ENCODE measurements around the gene PPP1R14D.

The PPP1R14D gene

DNA sequence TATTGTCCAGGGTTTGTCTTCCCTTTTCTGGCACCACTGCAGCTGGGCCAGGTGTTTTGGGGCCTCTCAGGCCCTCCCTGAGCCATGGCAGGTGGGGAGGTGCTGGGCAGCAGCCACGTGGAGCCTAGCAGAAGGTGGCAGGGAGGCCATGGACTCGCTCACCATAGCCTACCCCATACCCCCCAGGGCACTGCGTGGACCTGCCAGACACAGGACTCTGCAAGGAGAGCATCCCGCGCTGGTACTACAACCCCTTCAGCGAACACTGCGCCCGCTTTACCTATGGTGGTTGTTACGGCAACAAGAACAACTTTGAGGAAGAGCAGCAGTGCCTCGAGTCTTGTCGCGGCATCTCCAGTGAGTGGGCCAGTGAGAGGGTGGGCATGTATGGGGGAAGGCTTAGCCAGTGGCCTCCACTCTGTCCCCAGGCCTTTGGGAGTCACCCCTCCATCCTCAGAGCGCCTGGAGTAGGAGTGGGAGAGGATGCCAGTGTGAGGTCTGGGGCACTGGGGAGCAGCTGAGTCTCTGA, 27.3 kb upstream of the PPP1R14D start:
- TF ChIP-seq, protein P1, sequence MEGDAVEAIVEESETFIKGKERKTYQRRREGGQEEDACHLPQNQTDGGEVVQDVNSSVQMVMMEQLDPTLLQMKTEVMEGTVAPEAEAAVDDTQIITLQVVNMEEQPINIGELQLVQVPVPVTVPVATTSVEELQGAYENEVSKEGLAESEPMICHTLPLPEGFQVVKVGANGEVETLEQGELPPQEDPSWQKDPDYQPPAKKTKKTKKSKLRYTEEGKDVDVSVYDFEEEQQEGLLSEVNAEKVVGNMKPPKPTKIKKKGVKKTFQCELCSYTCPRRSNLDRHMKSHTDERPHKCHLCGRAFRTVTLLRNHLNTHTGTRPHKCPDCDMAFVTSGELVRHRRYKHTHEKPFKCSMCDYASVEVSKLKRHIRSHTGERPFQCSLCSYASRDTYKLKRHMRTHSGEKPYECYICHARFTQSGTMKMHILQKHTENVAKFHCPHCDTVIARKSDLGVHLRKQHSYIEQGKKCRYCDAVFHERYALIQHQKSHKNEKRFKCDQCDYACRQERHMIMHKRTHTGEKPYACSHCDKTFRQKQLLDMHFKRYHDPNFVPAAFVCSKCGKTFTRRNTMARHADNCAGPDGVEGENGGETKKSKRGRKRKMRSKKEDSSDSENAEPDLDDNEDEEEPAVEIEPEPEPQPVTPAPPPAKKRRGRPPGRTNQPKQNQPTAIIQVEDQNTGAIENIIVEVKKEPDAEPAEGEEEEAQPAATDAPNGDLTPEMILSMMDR (IDR thresholded peaks at IDR 0.05), result no peak
- Histone ChIP-seq H3K4me3 (ENCODE audit: low read depth in 1 of 2, low read length in 1 of 2) (no peak overlapping the region), H3K27me3 (no peaks in the 10 kb centered on the region), H3K27ac (no peak overlapping the region), H3K36me3 (peaks cover 17% of the 10 kb centered on the region), H3K4me1 (ENCODE audit: control insufficient read depth in 1 of 2, insufficient read depth in 1 of 2, low read depth in 1 of 2, low read length in 1 of 2) (peaks cover 23 to 36% of the 10 kb centered on the region in 2 experiments), H3K9me3 (no peaks in the 10 kb centered on the region)

DNA sequence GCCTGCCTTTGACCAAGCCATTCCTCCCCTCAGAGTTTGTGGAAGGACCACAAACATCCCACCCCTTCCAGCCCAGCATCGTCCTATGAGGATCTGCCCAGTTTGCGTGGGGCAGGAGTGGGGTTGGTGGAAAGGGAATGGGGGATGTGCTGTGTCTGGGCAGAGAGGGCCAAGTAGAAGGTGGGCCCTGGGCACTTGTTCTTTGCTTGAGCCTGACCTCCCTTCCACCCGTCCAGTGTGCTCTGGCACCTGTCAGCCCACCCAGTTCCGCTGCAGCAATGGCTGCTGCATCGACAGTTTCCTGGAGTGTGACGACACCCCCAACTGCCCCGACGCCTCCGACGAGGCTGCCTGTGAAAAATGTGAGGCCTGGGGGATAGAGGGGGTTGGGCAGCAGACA, 25.7 kb upstream of the PPP1R14D start:
- Histone ChIP-seq H3K4me1 (ENCODE audit: control insufficient read depth in 1 of 2, insufficient read depth in 1 of 2, low read depth in 1 of 2, low read length in 1 of 2) (peaks cover 21 to 24% of the 10 kb centered on the region in 2 experiments), H3K9me3 (no peaks in the 10 kb centered on the region), H3K4me3 (ENCODE audit: low read depth in 1 of 2, low read length in 1 of 2) (no peak overlapping the region), H3K27me3 (no peaks in the 10 kb centered on the region), H3K27ac (no peak overlapping the region), H3K36me3 (peaks cover 17% of the 10 kb centered on the region)
- TF ChIP-seq, protein P1 (IDR thresholded peaks at IDR 0.05), result no peak

DNA sequence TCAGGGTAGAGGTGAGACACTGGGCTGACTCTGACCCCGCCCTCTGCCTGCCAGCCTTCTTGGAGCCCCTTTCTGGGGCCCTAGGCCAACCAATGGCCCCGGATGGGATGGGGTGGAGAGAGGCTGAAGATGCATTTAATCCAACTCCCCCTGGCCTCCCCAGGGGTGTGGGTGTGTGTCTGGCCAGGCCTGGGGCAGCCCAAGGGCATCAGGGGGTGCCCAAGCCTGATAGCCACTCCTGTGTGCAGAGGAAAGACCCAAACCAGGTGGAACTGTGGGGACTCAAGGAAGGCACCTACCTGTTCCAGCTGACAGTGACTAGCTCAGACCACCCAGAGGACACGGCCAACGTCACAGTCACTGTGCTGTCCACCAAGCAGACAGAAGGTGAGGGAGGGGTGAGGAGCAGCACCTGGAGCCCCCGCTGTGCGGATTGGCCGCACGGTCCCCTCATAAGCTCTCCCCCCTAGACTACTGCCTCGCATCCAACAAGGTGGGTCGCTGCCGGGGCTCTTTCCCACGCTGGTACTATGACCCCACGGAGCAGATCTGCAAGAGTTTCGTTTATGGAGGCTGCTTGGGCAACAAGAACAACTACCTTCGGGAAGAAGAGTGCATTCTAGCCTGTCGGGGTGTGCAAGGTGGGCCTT, 24.9 kb upstream of the PPP1R14D start:
- H3K9me3 ChIP-seq, result no peaks in the 10 kb centered on the region
- H3K4me3 ChIP-seq (ENCODE audit: low read depth in 1 of 2, low read length in 1 of 2), result no peak overlapping the region
- H3K27ac ChIP-seq, result no peak overlapping the region
- H3K36me3 ChIP-seq, result peaks cover 17% of the 10 kb centered on the region
- H3K27me3 ChIP-seq, result no peaks in the 10 kb centered on the region
- peaks cover 15 to 17% of the 10 kb centered on the region in 2 experiments for H3K4me1 ChIP-seq (ENCODE audit: control insufficient read depth in 1 of 2, insufficient read depth in 1 of 2, low read depth in 1 of 2, low read length in 1 of 2)
- TF ChIP-seq, protein P1 (IDR thresholded peaks at IDR 0.05), result no peak

DNA sequence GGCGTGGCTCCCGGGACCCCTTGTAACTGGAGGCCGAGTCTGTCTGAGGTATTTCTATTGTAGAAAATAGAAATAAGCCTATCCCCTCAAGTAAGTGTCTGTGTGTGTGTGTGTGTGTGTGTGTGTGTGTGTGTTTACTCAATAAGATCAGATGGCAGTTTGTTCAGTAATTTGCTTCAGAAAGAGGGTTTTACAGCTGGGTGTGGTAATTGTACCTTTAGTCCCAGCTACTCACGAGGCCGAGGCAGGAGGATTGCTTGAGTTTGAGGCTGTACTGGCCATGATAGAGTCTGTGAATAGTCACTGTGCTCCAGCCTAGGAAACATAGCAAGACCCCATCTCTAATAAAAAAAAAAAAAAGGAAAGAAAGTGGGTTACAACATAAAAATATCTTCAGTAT, 24.0 kb upstream of the PPP1R14D start:
- Histone ChIP-seq H3K4me1 (ENCODE audit: control insufficient read depth in 1 of 2, insufficient read depth in 1 of 2, low read depth in 1 of 2, low read length in 1 of 2) (peaks cover 18 to 19% of the 10 kb centered on the region in 2 experiments), H3K27me3 (no peaks in the 10 kb centered on the region), H3K36me3 (peaks cover 17% of the 10 kb centered on the region), H3K4me3 (ENCODE audit: low read depth in 1 of 2, low read length in 1 of 2) (no peak overlapping the region), H3K9me3 (no peaks in the 10 kb centered on the region), H3K27ac (no peak overlapping the region)
- TF ChIP-seq, protein P1 (IDR thresholded peaks at IDR 0.05), result no peak

DNA sequence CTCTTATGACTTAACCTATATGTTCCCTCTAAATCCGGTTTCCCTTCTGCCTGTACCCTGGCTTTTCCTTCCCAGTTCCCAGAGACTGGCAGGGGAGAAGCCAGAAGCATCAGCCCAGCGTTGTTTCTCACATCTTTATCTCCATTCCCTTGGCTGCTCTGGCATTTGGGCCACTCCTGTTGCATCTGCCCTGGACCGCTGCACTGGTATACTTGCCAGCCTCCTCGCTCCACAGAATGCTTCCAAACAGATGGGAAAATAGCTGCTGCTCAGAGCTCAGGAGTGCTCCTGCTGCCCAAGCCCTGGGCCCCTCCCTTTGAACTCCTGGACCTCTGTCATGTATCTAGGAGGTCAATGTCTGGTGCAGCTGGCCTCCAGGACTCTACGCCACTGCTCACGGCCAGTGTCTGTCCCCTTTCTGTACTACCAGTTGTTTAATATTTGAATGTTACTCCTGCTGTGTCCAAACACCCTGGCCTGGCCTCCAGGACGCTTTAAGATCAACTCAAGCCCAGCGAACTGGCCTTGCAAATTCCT, 22.1 kb upstream of the PPP1R14D start:
- Histone ChIP-seq H3K27me3 (no peaks in the 10 kb centered on the region), H3K27ac (no peak overlapping the region), H3K36me3 (peaks cover under 1% of the 10 kb centered on the region), H3K4me1 (ENCODE audit: control insufficient read depth in 1 of 2, insufficient read depth in 1 of 2, low read depth in 1 of 2, low read length in 1 of 2) (peaks cover 32 to 33% of the 10 kb centered on the region in 2 experiments), H3K4me3 (ENCODE audit: low read depth in 1 of 2, low read length in 1 of 2) (no peak overlapping the region), H3K9me3 (no peaks in the 10 kb centered on the region)
- TF ChIP-seq, protein P1 (IDR thresholded peaks at IDR 0.05), result no peak
